NCI-H2171 (cell line): ENCODE data around the gene SCD5.

Experiments used
- DNase-seq: peaks from one replicate; lab custom pipeline; 2025; lab: John Stamatoyannopoulos, UW

SCD5 gene

DNA sequence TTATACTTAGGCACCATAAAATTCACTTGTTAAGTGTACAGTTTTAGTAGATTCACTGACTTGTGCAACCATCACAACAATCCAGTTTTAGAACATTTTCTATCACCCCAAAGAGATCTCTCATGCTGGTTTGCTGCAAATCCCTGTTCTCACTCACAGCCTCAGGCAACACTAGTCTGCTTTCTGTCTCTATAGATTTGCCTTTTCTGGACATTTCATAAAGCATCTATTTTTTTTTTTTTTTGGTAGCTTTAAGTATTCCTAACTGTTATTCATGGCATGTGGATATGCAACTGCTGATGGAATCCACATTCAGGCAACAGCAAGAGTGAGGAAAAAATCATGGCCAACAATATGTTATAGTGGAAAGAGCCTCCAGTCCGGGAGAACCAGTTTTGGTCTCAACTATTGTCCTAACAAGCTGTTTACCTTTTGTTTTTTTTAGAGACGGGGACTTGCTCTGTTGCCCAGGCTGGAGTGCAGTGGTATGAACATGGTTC is 209.8 kb downstream of the SCD5 start:
- no peak for DNase-seq

DNA sequence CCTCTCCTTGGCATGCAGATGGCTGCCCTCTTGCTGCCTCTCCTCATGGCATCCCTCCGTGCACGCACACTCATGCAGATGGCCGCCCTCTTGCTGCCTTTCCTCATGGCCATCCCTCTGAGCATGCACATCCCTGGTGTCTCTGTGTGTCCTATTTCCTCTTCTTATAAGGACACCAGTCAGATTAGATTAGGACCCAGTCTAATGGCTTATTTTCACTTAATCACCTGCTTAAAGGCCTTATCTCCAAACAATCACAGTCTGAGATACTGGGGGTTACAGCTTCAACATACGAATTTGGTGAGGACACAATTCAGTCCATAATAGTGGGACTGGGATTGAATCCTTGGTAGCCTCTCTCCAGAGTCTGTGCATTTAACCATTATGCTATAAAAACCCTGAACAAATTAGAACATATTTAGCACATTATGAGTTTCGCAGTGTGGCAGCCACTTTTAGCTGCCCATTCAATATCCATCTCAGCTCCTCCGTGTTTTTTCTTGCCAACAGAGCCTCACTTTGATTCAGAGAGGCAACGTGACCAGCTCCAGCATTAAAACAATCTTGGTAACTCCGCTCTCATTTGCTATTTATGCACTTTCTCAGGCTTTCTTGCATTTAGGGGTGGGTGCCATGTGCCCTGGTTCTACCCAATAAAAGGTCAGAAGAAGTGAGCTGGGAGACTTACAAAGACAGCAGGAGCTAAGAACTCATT is 210.6 kb downstream of the SCD5 start:
- DNase-seq: no peak

DNA sequence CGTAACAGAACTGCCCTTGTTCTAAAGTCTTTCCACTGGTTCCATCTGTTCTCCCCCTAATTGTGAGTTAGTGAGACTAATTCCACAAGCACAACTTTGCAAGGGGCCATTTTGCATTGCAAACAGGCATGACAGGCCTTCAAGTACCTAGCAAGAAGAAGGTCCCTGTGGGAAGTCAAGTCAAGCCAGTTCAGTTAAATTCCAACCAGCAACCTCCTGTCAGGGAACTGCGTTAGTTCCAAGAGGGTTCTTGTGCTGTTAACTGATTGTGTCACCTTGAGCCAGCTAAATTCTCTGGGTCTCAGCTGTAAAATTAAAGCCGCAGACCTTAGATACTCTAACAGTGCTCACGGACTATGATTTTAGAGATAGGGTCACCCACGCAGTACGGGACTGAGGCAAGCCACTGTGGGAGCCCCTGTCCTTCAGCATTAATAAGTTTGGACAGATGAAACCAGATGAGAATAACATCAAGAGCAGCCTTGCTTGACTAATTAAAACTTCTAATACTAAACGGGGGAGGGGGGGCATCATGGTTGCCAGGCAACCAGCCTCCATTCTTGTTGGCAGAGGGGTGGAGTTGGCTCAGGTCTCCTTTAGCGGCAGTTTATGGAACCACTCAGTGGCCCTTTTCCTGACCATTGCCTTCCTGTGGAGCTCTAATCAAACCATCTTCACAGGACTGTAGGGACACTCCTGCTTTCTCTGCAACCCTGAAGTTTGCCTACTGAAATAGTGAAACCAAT is 212.7 kb downstream of the SCD5 start:
- no peak for DNase-seq

DNA sequence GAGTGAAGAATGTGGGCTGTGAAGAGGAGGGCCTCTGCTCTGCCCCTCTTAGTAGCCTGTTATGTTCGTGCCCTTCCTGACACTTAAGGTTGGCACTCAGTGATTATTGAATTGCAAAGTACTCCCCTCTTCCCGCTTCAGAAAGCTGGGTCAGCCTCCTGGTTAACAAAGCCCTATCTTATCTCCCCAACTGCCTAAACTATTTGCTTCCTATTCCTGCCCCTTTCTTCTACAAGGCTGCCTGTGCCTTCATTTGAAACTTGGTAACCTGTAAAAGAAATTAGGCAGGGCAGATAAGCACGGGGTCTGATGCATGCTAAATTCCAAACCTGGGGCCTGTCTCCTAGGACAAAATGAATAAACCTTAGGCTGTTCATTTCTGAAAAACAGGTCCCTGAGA is 213.7 kb downstream of the SCD5 start:
- DNase-seq: no peak

DNA sequence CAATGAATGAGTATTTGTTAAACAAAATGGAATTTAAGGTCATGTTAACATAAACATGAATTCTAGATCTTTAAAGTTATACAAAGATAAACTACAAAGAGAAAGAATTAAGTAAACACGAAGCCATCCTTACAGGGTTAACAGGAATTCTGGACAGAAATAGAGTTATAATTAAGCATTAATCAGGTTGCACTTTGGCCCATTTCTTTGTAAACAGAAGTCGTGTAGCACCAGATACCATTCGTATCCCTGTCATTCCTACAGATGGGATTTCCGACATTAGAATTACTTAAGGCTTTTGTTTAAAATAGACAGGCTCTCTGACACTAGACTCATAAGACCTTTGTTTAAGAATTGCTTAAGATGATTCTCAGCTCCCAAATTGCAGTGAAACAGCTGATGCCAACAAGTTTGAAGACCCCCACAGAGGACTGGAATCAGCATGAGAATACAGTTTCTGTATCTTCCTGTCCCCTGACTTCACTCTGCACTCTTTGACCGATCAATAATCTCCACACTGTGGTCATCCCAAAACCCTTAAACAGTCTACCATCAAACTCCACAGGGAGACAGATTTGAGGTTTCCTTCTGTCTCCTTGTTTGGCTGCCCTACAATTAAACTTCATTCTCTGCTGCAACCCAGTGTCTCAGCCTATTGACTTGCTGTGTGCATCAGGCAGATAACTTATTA is 214.6 kb downstream of the SCD5 start:
- DNase-seq: no peak

DNA sequence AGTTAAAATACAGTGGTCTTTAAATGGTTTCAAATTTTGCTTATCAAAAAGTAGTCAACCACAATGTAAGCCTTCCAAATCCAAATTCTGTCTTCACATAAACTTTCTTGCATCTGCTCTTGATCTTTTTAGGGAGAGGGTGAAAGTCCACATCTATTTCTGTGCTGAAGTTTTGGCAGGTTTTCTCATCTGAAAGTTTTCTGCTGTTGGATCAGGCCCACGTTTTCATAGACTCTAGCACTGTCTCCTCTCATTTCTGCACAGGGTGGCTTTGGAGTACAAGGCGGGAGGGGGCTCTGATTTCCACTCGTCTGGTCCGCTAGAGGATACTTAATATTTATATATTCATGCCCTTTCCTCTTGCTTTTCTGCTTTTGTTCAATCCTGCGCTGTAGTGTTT is 218.7 kb downstream of the SCD5 start:
- no peak for DNase-seq
